SU-DHL-6 (cell line): ENCODE measurements around the gene KRT32.

Source experiments
- CTCF ChIP-seq: fragments of 200-600 bp; sonication (generic); IDR thresholded peaks from one replicate; pipeline ENCODE4 v1.5.1; 2017; ENCODE audit warnings: antibody characterized with exemption, mild to moderate bottlenecking, low read length, moderate library complexity; ENCODE audit not compliant: insufficient read depth, poor library complexity, severe bottlenecking
- EZH2phosphoT487 ChIP-seq: fragments of 200-600 bp; sonication (generic), shearing (Covaris generic); conservative IDR thresholded peaks from 2 replicates; pipeline ENCODE4 v1.6.1; 2018; ENCODE audit warnings: mild to moderate bottlenecking, antibody characterized with exemption, low read length, moderate library complexity, mixed read lengths

DNA sequence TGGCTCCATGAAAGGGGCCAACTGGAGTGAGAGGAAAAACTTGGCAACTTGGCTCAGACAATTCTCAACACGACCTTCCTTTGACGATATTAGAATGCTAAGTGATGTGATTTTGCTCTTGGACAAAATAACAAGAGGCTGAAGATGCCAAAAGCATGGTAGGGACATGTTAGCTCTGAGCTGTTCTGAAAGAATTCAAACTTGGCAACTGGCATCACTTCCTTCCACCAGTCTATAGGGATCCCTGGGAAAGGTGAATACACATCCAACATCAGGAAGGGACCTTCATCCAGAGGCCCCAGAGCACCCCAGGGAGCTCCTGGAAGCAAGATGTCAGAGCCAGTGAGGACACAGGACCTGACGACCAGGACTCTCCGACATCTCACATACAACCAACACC is 47.1 kb downstream of the KRT32 start:
- no peak for TF ChIP-seq CTCF
- no peak for TF ChIP-seq EZH2phosphoT487
